HT-29 (cell line): Measurements from ENCODE around the gene IFI30. TPM values are rescaled to one million over a fixed set of nuclear protein-coding genes. Genes with fewer than 3 reads are reported as not detected.
A peak's percentile ranks its signal among the peaks of the same experiment; 100 is the strongest.

Source experiments
- DNase-seq: peaks from one replicate; pipeline ENCODE4 v3.0.0-alpha.2; 2015; ENCODE audit warnings: low spot score
- total RNA-seq: library from RNA; depleted of rRNA; stranded (reverse); fragments of >200 nt; shearing (Covaris generic); gene quantifications from 2 replicates; pipeline ENCODE4 v1.2.3, GENCODE V29; 2014

The IFI30 gene
- total RNA-seq, 1 experiment from 2014 or later = 58.9 TPM

DNA sequence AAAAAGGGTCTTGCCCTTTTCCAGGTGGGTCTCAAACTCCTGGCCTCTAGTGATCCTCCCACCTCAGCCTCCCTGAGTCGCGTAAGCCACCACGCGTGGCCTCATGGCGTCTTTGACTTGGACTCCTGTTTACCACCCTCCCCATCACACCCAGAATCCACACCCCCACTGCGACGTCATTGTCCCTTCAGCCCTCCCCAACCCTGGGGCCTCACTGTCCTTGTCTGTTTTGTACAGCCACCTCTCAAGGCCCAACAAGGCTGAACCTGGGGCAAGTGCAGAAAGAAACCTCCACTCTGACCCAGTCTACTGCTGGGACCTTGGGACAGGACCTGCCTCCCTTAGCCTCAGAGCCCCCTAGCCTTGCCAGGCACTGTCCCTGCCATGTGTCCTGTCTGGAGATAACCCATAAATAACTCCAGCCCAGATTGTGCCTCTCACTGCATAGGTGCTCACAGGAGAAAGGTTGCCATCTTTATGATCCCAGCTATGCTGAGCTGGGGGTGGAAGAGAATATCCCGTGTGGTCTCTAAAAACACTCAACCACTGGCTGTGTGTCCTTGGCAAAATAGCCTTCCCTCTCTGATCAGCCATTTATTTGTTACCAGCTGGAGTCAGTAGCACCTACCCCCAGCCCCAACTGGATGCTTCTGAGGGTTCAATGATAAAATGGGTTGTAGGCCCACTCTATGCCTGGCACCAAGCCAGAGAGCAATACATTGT is 1.8 kb upstream of the IFI30 start:
- DNase-seq = no peak

- no peak for DNase-seq
Observed at GRCh38 chr19:18172331-18173053, 1.1 kb upstream of the IFI30 start.

GRCh38 chr19:18173054-18173571 is 500 bp upstream of the IFI30 start:
- DNase-seq = no peak

DNA sequence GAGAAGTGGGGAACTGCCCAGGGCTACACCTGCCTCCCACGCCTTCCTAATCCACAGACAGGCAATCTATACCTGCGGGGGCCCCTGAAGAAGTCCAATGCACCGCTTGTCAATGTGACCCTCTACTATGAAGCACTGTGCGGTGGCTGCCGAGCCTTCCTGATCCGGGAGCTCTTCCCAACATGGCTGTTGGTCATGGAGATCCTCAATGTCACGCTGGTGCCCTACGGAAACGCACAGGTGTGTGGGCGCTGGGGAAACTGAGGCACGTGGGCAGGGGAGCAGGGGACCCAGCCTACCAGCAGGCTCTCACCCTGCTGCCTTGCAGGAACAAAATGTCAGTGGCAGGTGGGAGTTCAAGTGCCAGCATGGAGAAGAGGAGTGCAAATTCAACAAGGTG is 1.4 kb downstream of the IFI30 start:
- DNase-seq = no peak

DNA sequence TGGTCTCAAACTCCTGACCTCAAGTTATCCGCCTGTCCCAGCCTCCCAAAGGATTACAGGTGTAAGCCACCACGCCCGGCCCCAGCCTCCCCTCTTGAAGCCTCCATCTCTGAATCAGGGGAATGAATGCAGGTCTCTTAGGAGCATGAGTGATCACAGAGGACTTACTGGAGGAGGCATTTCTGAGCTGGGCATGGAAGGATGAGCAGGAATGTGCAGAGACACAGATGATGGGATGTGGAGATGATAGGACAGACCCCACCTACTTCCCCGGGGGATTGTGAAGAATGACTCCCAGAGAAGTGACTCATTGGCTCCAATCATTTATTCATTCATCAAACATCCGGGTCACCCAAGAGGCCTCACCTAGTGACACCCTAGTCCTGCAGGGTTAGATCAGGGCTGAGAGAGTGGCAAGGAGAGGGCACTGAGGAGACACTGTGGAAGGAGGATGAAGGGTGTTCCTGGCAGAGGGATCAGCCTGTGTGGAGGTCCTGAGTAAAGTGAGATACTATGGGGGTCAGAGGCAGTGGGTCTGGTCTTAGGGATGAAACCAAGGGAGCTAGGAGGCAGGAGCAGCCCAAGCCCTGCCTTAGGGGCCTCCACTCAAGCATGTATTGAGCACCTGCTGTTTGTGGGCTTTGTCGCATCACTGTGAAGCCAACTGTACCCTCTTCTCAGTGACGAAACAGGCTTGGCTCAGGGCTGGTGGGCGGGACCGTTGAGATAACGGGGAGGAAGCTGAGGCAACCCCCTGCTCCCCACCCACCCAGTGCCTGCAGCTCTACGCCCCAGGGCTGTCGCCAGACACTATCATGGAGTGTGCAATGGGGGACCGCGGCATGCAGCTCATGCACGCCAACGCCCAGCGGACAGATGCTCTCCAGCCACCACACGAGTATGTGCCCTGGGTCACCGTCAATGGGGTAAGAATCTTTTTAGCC is 3.0 kb downstream of the IFI30 start:
- no peak for DNase-seq

DNA sequence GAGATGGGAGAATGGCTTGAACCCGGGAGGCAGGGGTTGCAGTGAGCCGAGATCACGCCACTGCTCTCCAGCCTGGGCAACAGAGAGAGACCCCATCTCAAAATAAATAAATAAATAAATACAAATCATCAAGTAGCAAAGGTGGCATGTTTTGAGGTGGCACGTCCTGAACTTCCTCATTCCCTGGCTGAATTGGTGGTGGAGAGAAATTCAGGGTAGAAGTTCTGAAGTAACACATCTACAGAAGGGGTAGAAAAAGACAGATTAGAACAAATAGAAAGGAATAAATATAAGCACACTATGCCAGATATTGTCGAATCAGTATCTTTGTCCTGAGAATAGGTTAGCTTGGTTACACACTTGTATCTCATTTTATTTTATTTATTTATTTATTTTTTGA is 6.3 kb downstream of the IFI30 start:
- DNase-seq = no peak

DNA sequence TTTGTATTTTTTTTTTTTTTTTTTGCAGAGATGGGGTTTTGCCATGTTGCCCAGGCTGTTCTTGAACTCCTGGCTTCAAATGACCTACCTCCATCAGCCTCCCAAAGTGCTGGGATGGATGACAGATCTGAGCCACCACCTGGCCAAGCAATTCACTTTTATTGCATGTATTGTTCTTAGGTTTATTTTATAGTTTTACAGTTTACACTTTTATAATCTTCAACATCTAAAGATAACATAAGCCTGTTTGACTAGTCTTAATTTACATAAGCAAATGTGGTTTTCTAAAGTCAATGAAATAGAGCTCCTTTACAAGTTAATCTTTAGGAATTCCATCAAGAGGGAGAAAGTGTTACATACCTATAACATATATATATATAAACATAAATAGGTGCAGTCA is 9.9 kb downstream of the IFI30 start:
- DNase-seq = no peak

DNA sequence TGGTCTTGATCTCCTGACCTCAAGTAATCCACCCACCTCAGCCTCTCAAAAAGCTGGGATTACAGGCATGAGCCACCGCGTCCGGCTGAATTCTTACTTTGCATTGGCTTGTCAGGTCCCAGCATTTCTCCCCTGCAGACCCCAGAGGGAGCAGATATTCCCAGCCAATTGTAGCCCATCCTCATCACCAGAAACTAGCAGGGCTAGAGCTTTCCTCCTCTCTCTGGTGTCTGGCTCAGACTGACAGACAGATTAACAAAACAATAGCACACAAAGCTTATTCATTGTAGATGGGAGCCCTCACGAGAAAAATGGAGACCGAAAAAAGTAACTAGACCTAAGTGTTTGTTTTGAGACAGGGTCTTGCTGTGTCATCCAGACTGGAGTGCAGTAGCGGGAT is 11.9 kb downstream of the IFI30 start:
- no peak for DNase-seq

DNA sequence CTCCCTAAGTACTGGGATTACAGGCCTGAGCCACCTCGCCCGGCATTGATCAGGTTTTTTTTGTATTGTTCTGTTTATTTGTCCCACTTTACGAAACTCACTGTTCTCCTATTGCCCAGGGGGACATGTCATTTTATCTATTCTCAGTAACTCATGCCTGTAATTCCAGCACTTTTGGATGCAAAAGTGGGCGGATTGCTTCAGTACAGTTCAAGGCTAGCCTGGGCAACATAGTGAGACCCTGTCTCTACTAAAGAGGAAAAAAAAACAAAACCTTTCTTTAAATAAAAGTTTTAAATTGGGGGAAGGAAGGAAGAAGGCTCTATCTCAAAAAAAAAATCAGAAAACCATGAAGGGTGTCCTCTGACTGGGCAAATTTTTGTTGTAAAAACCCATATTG is 16.7 kb downstream of the IFI30 start:
- no peak for DNase-seq

- no peak for DNase-seq
Observed at GRCh38 chr19:18191640-18192062, 18.0 kb downstream of the IFI30 start.

GRCh38 chr19:18192673-18193387 is 19.2 kb downstream of the IFI30 start, which contains the start of gene MPV17L2:
Gene MPV17L2 (plus strand): TSS chr19:18193218. CDS start chr19:18193282, 64 bp downstream.
- peak; percentile 97 for DNase-seq

DNA sequence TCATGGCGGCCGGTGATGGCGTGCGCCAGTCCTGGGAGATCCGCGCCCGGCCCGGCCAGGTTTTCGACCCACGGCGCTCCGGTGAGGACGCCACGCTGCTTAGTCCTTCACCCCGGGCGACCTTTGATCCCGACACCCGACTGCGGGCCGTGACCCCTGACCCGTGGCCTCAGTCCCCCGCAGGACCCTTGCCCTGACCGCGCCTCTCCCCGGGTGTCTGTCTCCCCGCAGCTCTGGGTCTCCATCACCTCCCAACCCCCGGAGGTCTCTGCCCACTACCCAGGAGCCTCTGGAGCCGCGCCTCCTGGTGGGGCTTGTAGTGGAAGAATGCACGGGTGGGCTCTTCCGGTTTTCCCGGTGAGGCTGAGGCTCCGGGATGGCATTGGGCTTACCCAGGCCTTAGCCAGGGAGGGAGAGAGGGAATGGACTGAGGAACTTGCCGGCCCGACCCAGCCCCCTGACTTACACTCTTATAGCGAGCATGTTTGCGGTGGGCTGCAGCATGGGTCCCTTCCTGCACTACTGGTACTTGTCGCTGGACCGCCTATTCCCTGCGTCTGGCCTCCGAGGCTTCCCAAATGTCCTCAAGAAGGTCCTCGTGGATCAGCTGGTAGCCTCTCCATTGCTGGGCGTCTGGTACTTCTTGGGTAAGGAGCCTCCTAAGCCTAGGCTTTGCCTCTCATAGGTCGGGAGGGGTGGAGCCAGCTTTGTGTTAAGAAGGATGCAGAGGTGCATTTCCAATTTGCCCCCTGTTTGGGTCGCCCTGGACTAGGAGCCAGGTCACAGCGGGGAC is 20.0 kb downstream of the IFI30 start:
- DNase-seq = no peak

DNA sequence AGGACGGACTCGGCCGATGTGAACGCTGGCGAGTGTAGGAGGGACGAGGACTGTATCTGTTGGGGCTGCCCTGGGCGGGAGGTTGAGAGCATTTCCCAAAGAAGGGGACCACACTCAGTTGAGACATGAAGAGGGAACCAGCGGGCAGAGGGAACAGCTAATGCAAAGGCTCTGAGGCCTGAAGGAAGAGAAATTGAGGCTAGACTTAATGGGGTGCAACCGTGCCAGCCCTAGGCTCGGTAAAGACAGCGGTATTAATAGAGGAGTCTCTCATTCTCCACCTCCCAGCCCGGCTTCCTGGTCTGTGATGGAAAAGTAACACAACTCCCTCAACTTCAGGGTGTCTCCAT is 20.5 kb downstream of the IFI30 start:
- DNase-seq = no peak

- no peak for DNase-seq
Observed at GRCh38 chr19:18194554-18195238, 21.1 kb downstream of the IFI30 start.

DNA sequence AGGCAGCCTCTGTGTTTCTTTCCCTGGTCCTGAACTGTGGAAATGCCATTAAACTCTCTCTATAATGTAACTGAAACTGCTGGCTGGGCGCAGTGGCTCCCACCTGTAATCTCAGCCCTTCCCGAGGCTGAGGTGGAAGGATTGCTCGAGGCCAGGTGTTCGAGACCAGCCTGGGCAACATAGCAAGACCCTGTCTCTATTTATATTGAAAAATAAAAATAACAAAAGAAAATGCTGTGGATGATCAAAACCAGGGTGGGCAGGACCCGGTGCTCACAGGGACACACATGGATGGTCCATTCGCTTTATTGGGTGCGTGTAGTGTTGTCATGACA is 22.9 kb downstream of the IFI30 start:
- no peak for DNase-seq

- DNase-seq = no peak
Observed at GRCh38 chr19:18197306-18197705, 23.7 kb downstream of the IFI30 start.

GRCh38 chr19:18197941-18198340 is 24.3 kb downstream of the IFI30 start:
- DNase-seq = no peak

DNA sequence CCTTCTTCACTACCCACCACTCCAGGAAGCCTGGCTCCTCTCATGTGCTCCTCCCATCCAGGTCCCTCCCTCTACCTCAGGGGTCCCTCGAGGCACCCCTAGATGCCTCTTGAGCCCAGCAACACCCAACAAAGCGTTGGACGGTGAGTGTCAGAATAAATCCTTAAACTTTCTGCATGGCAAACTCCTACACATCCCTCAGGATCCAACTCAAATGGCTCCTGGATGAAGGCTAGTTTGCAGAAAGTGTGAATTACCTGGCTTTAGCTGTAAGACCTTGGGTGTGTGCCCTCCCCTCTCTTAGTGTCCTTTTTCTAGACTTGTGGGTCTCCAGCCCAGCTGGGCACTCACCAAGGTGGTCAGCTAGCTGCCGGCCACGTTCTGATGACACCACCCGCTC is 24.8 kb downstream of the IFI30 start:
- no peak for DNase-seq

DNA sequence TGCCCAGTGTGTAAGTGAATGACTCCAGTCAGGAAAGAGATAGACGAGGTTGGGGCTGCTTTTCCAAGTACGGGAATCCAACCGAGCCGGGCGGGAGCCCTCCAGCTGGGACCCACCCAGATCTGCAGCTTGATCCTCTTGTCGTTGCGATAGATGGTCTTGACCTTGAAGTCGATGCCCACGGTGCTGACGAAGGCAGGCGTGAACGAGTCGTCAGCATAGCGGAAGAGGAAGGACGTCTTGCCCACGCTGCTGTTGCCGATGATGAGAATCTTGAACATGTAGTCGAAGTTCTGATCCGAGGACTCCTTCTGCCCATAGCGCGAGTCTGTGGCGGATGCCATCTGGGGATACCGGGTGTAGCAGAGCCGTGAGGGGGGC is 28.8 kb downstream of the IFI30 start:
- no peak for DNase-seq
